CD4-positive, alpha-beta T cell (primary cell): Measurements from ENCODE around the gene GALNT18. TPM values are rescaled to one million over a fixed set of nuclear protein-coding genes. Genes with fewer than 3 reads are reported as not detected.

Experiments used
- ATAC-seq: fragments of 200-7000 bp; cut with Tn5 transposase; one replicate; pipeline ENCODE4 v1.10.0; 2022; ENCODE audit warnings: mild to moderate bottlenecking; ENCODE audit not compliant: poor library complexity
- CTCF ChIA-PET: fragments of 350-600 bp; sonication (Branson Sonifier 250); formaldehyde crosslinking; loops from one replicate; lab custom pipeline; 2021; ENCODE audit warnings: antibody characterized with exemption, inconsistent platforms; lab: Charles Lee
- POLR2A ChIA-PET: fragments of 350-600 bp; sonication (Branson Sonifier 250); formaldehyde crosslinking; loops from one replicate; lab custom pipeline; 2021; ENCODE audit warnings: antibody characterized with exemption, inconsistent platforms; lab: Charles Lee
- DNase-seq, 14 experiments: peaks; one replicate each; pipeline ENCODE4 v3.0.0-alpha.2; 2013 to 2020; ENCODE audit warnings: mixed read lengths in 2 of 14
- H3K27ac ChIP-seq, 2 donors: one replicate each; pipeline versions ENCODE4 v1.5.1 to v1.7.0; 2013; ENCODE audit warnings: low read length in 2 of 2, low read depth in 1 of 2, mild to moderate bottlenecking in 1 of 2
- H3K27me3 ChIP-seq, 2 experiments: 1 replicate in 1 of 2; 2 replicates in 1 of 2; pipeline versions ENCODE4 v1.6.1 to v1.7.0; 2013; ENCODE audit warnings: low read length in 2 of 2, control low read depth in 1 of 2, mild to moderate bottlenecking in 1 of 2, moderate library complexity in 1 of 2; ENCODE audit not compliant: insufficient read depth in 2 of 2, control insufficient read depth in 1 of 2
- H3K36me3 ChIP-seq: one replicate; pipeline ENCODE4 v1.6.1; 2013; ENCODE audit warnings: low read length, control low read depth; ENCODE audit not compliant: insufficient read depth
- H3K4me1 ChIP-seq: one replicate; pipeline ENCODE4 v1.6.1; 2013; ENCODE audit warnings: low read length, control low read depth; ENCODE audit not compliant: insufficient read depth
- H3K4me3 ChIP-seq: one replicate; pipeline ENCODE4 v1.5.1; 2013; ENCODE audit warnings: mild to moderate bottlenecking, low read length, moderate library complexity
- H3K9me3 ChIP-seq, 2 experiments: 1 replicate in 1 of 2; 2 replicates in 1 of 2; pipeline versions ENCODE4 v1.6.1 to v1.7.0; 2013; ENCODE audit warnings: low read length in 2 of 2, mild to moderate bottlenecking in 2 of 2, control low read depth in 1 of 2, moderate library complexity in 1 of 2; ENCODE audit not compliant: control insufficient read depth in 1 of 2, insufficient read depth in 1 of 2
- H3K27ac Mint-ChIP-seq: one replicate; pipeline ENCODE4 v1.8.0; 2020; ENCODE audit warnings: mixed read lengths
- H3K27me3 Mint-ChIP-seq: one replicate; pipeline ENCODE4 v1.8.0; 2021; ENCODE audit warnings: mixed read lengths
- H3K36me3 Mint-ChIP-seq: one replicate; pipeline ENCODE4 v1.8.0; 2021; ENCODE audit warnings: low read depth, mixed read lengths
- H3K4me1 Mint-ChIP-seq: one replicate; pipeline ENCODE4 v1.8.0; 2021; ENCODE audit warnings: low read depth, mixed read lengths
- H3K4me3 Mint-ChIP-seq: one replicate; pipeline ENCODE4 v1.8.0; 2020; ENCODE audit warnings: mild to moderate bottlenecking, mixed read lengths
- H3K9me3 Mint-ChIP-seq: one replicate; pipeline ENCODE4 v1.8.0; 2020; ENCODE audit warnings: mixed read lengths
- intact Hi-C, 2 experiments: fragments of 100-400 bp; cut with DNase I in 1 of 2; cut with micrococcal nuclease in 1 of 2; formaldehyde crosslinking; loops; one replicate each; pipeline versions ENCODE4 v1.15.1 to v1.9.0; 2023 to 2025; cut with DNase I, micrococcal nuclease
- polyA plus RNA-seq, 2 donors: library from polyadenylated mRNA; unstranded; fragments of 120-200 nt; gene quantifications; one replicate each; pipeline ENCODE4 v1.2.1, GENCODE V29; 2013
- total RNA-seq, 174 experiments: library from RNA in 2 of 174; stranded (reverse) in 2 of 174; gene quantifications; one replicate each; pipeline ENCODE4 v1.2.3 and lab custom pipeline; 2021 to 2026
- TF ChIP-seq, protein P1 (sequence below): fragments of 200-600 bp; IDR thresholded peaks from one replicate; pipeline ENCODE4 v1.8.0; 2022; ENCODE audit warnings: antibody characterized with exemption, mild to moderate bottlenecking

GALNT18 gene
- total RNA-seq (under 1 TPM in 1 of 2 experiments, not detected in 1; 0.08 TPM), total RNA-seq (lab: John Stamatoyannopoulos, UW) (0 to 19.0 (median 0.13) reads per million in 172 experiments)
- polyA plus RNA-seq (2013, experiment 1 of 2), result not detected
- polyA plus RNA-seq (2013, experiment 2 of 2), result 0.27 TPM

DNA sequence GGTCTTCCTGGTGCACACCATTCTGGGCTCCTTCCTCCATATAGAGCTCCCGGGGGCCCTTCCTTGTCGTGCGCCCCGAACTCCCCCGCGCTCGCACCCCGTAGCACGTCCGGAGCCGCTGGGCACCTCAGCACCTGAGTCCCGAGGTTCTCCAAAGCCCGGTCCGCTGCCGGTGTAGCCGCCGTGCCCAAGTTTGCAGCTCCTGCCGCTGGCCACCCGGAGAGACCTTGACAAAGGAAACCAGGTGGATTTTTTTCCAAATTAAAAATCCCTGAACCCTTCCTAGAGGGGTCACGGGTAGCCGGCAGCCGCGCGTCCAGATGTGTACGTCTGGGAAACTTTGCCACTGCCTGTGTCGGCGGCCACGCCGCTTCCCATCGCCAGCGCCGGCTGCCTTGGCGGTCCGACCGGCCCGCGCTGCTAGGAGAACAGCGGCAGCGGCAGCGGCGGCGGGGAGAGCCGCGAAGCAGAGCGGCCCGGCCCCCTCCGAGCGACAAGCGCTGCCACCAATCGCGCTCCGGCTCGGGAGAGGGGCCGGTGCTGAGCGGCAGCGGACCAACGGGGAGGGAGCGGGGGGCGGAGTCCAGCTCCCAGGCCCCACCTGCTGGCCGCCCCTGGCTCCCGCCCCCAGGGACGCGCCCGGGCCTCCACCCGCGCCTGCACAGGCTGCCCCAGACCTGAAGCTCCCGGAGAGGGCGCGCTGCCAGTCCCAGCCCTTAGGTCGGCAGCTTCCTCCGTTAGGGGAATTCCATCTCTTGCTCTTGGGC lies at the start of gene GALNT18:
Gene GALNT18, minus strand, starts transcription at position 433 of the 767 bp plus-strand sequence.
- Mint-ChIP-seq H3K9me3 (no peaks in the 10 kb centered on the region), H3K27ac (no peak within 1 kb of the TSS), H3K36me3 (no peaks in the 10 kb centered on the region), H3K4me3 (peak within 1 kb of the TSS; percentile 48), H3K27me3 (peaks cover 64% of the 10 kb centered on the region), H3K4me1 (peaks cover 5% of the 10 kb centered on the region)
- Histone ChIP-seq H3K4me1 (peaks cover 19% of the 10 kb centered on the region), H3K36me3 (no peaks in the 10 kb centered on the region), H3K27me3 (peaks cover 33 to 35% of the 10 kb centered on the region in 2 experiments), H3K4me3 (peak within 1 kb of the TSS; percentile 26), H3K27ac (no peak within 1 kb of the TSS), H3K9me3 (peaks cover 0 to 6% of the 10 kb centered on the region in 2 experiments)
- CTCF ChIA-PET, result no interaction called here
- ATAC-seq, result peak; percentile 97
- intact Hi-C loops, result no loop called here
- TF ChIP-seq, protein P1, sequence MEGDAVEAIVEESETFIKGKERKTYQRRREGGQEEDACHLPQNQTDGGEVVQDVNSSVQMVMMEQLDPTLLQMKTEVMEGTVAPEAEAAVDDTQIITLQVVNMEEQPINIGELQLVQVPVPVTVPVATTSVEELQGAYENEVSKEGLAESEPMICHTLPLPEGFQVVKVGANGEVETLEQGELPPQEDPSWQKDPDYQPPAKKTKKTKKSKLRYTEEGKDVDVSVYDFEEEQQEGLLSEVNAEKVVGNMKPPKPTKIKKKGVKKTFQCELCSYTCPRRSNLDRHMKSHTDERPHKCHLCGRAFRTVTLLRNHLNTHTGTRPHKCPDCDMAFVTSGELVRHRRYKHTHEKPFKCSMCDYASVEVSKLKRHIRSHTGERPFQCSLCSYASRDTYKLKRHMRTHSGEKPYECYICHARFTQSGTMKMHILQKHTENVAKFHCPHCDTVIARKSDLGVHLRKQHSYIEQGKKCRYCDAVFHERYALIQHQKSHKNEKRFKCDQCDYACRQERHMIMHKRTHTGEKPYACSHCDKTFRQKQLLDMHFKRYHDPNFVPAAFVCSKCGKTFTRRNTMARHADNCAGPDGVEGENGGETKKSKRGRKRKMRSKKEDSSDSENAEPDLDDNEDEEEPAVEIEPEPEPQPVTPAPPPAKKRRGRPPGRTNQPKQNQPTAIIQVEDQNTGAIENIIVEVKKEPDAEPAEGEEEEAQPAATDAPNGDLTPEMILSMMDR, result no peak
- POLR2A ChIA-PET, result no interaction called here
- peak; percentile 22 to 77 (median 44) for DNase-seq

DNA sequence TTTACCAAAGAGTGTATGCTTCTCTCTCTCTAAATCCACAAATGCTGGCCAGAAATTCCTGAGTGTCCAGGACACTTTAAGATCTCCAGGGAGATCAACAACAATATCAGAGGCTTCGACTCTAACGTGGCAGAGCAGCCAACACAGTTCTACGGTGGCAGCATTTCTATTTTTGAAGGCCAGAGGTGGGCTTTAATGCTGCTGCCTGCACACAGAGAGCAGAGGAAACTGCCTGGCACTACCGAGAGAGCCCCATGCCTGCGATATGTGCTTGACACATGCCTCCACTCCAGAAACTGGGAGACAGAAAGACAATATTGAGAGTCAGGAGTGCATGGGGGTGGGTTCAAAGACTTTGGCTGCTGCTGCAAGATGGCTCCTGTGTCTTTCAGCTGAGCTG lies 48.8 kb upstream of the GALNT18 start:
- TF ChIP-seq, protein P1, result no peak
- intact Hi-C loops, result no loop called here

GRCh38 chr11:11669233-11669846 lies 47.5 kb upstream of the GALNT18 start:
- TF ChIP-seq, protein P1, result no peak
- DNase-seq (no peak), ATAC-seq (no peak)
- Mint-ChIP-seq H3K27ac (no peak overlapping the region), H3K27me3 (peaks cover 47% of the 10 kb centered on the region), H3K4me3 (no peak overlapping the region), H3K36me3 (no peaks in the 10 kb centered on the region), H3K4me1 (no peaks in the 10 kb centered on the region), H3K9me3 (no peaks in the 10 kb centered on the region)
- no peaks in the 10 kb centered on the region for H3K4me1 ChIP-seq
- no peak overlapping the region for H3K27ac ChIP-seq
- CTCF ChIA-PET, result no interaction called here
- no peak overlapping the region for H3K4me3 ChIP-seq
- intact Hi-C loops, result no loop called here
- POLR2A ChIA-PET, result no interaction called here
- H3K9me3 ChIP-seq, result no peaks in the 10 kb centered on the region
- H3K36me3 ChIP-seq, result no peaks in the 10 kb centered on the region
- H3K27me3 ChIP-seq, result peaks cover 11 to 12% of the 10 kb centered on the region in 2 experiments

More for the DNA sequence above, 48.8 kb upstream of the GALNT18 start:
- DNase-seq, result no peak
- Mint-ChIP-seq H3K4me1 (no peaks in the 10 kb centered on the region), H3K27me3 (peaks cover 49% of the 10 kb centered on the region), H3K9me3 (no peaks in the 10 kb centered on the region), H3K4me3 (no peak overlapping the region), H3K27ac (no peak overlapping the region), H3K36me3 (no peaks in the 10 kb centered on the region)
- Histone ChIP-seq H3K36me3 (no peaks in the 10 kb centered on the region), H3K4me3 (no peak overlapping the region), H3K27ac (no peak overlapping the region), H3K4me1 (no peaks in the 10 kb centered on the region), H3K9me3 (no peaks in the 10 kb centered on the region), H3K27me3 (peaks cover 8 to 11% of the 10 kb centered on the region in 2 experiments)
- no peak for ATAC-seq
- ChIA-PET CTCF (no interaction called here), POLR2A (no interaction called here)
